Activated T-helper 2 cell treated with anti-CD3 and anti-CD28 coated beads, Interferon-gamma antibody, Interleukin-2, Interleukin-4, amounts not matched to agents 10 μg/mL and 5 μg/mL and 100 μg/mL, durations not matched to agents 14 hours and 24 hours and 36 hours (primary cell): ENCODE results near the gene COASY. TPM values are rescaled to one million over a fixed set of nuclear protein-coding genes. Genes with fewer than 3 reads are reported as not detected.
A peak's percentile ranks its signal among the peaks of the same experiment; 100 is the strongest.
"Not testable (repeated sequence)": the region's sequence is repeated elsewhere in the genome, so short reads cannot be mapped to it uniquely, and the experiment has no call there.

Experiments
- DNase-seq: peaks from one replicate; pipeline ENCODE4 v3.0.0; 2021; ENCODE audit warnings: low spot score
- H3K27ac Mint-ChIP-seq: one replicate; pipeline ENCODE4 v1.8.0; 2021; ENCODE audit warnings: mixed read lengths
- H3K27me3 Mint-ChIP-seq: one replicate; pipeline ENCODE4 v1.8.0; 2021; ENCODE audit warnings: low read depth, mixed read lengths
- H3K36me3 Mint-ChIP-seq: one replicate; pipeline ENCODE4 v1.8.0; 2021; ENCODE audit warnings: low read depth, mixed read lengths
- H3K4me1 Mint-ChIP-seq: one replicate; pipeline ENCODE4 v1.8.0; 2021; ENCODE audit warnings: low read depth, mixed read lengths
- H3K4me3 Mint-ChIP-seq: one replicate; pipeline ENCODE4 v1.8.0; 2021; ENCODE audit warnings: low read depth, mild to moderate bottlenecking, moderate library complexity, mixed read lengths
- H3K9me3 Mint-ChIP-seq: one replicate; pipeline ENCODE4 v1.8.0; 2021; ENCODE audit warnings: mixed read lengths
- intact Hi-C: fragments of 100-400 bp; cut with micrococcal nuclease; formaldehyde crosslinking; loops from one replicate; pipeline ENCODE4 v1.15.1; 2023
- total RNA-seq: library from RNA; stranded (reverse); gene quantifications from 2 replicates; pipeline ENCODE4 v1.2.3, GENCODE V29; 2022

COASY gene
- total RNA-seq, 1 donor from 2014 or later, result 90.6 TPM

DNA sequence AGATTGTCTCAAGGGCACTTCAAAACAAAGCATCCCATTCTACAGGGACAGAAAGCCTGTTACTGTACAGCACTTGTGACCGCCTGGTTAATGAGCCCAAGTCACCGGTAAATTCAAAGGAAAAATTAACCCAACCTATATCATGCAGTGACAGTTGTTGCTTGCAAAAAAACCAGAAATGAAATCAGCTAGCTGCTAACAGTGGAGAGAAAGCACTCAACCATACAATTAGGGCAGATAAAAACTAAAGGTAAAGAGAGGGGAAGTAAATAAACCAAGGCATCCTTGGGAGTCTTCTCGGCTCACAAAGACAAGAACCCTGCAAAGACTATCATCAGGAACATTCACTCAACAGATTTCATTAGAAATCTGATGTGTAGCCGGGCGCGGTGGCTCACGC is 41.4 kb downstream of the COASY start:
- peaks cover 27% of the 10 kb centered on the region for H3K36me3 Mint-ChIP-seq
- intact Hi-C loops, result no loop called here
- no peaks in the 10 kb centered on the region for H3K9me3 Mint-ChIP-seq
- no peak overlapping the region for H3K4me3 Mint-ChIP-seq
- H3K27ac Mint-ChIP-seq, result no peak overlapping the region
- DNase-seq, result no peak
- H3K27me3 Mint-ChIP-seq, result no peaks in the 10 kb centered on the region
- H3K4me1 Mint-ChIP-seq, result peaks cover 24% of the 10 kb centered on the region

DNA sequence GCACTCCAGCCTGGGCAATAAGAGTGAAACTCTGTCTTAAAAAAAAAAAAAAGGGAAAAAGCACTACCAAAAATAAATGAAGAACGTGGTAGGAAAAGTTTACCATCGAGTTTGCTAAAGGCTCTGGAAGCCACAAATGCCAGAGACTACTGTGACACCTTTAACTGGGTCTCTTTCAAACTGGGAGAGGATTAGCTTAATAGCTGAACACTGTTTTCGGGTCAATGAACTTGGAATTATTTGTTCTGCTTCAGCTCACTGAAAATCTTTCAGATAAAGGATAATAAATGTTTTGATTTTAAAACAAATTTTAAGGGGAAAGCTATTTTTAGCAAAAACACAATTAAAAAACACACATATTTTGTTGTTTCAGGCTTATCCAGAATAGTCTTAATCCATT is 45.8 kb downstream of the COASY start:
- no peak for DNase-seq
- H3K36me3 Mint-ChIP-seq, result peaks cover 38% of the 10 kb centered on the region
- intact Hi-C loops, result loop anchor here (2.0 kb wide), 1 partner anchor 45 kb away; the partner anchor contains the start of gene COASY
- H3K27me3 Mint-ChIP-seq, result no peaks in the 10 kb centered on the region
- peaks cover 21% of the 10 kb centered on the region for H3K4me1 Mint-ChIP-seq
- no peak overlapping the region for H3K27ac Mint-ChIP-seq
- no peaks in the 10 kb centered on the region for H3K9me3 Mint-ChIP-seq
- H3K4me3 Mint-ChIP-seq, result peak overlapping the region; percentile 98

DNA sequence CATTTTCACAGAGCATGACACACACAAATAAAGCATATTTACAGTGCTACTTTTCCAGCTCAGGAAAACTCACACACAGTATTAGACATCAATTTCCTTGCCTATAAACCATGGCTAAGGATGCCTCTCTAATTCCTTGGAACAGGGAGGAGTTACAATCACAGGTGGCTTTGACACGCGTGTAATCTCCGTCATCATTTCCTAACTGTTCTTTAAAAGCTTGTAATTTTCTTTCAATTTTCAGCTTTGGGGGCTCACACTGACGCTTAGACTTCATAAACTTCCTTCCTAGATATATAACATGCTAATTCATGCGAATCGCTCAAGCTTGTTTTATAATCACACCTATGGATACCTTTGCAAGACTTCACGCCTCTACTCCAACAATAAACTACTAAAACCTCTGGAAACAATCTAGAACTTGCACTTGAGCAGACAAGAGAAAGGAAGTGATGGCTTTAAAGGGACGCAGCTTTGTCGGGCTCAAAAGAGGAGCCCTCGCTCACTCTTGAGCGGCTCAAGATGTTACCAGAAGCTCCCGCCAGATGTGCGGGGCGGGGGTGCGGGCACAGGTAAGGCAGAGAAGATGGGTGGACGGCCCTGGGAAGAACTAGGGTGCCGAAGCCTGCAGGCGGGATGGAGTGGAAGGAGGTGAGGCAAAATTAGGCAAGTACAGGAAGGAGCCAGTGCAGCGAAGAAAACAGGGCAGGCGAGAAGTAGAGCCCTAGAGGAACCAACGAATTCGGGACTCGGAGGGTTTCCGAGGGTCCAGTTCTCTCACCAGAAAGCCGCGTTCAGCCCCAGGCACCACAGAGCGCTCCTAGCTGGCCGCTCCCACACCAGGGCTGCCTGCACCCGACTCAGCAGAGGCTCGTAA is 46.6 kb downstream of the COASY start:
- Mint-ChIP-seq H3K27me3 (no peaks in the 10 kb centered on the region), H3K4me1 (peaks cover 19% of the 10 kb centered on the region), H3K36me3 (peaks cover 37% of the 10 kb centered on the region), H3K9me3 (no peaks in the 10 kb centered on the region), H3K27ac (peak overlapping the region; percentile 92), H3K4me3 (peak overlapping the region; percentile 98)
- intact Hi-C loops, result loop anchor here (1.0 to 2.0 kb wide), 3 partner anchors 30 to 69 kb away; partner anchors contain the start of gene COASY
- DNase-seq, result peak; percentile 19

DNA sequence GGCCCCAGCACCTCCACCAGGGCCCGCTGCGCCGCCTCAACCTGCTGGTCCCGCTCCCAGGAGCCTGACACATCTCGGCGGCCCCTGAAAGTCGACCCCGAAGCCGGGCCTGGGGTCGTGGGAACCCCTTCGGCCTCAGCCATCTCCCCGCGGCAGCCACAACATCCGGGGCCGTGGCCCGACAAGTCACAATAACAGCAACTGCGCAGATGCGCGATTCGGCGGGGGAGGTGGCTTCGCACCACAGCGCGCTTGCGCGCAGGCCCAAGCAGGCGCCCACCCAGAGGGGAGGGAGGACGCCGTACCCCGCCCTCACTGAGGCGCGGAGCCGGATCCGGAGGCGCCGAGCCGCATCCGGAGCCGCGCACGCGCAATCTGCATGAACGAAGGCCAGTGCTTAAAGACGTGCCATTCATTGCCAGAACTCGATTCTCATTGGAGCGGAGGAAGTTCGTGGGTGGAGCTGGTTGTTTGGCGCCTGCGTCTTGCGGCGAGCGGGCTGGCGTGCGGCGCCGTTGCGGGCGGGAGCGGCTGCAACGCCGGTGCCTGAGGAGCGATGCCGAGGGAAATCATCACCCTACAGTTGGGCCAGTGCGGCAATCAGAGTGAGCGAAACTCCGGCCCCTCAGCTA is 47.4 kb downstream of the COASY start, which contains the start of the genes RETREG3 and TUBG1:
RETREG3 (minus strand) TSS at position 193 of the 632 bp plus-strand sequence; CDS start at position 143, 50 bp downstream.
TUBG1 (plus strand) TSS at position 502 of the 632 bp plus-strand sequence; CDS start at position 557, 55 bp downstream.
- Mint-ChIP-seq H3K36me3 (peaks cover 40% of the 10 kb centered on the region), H3K27me3 (no peaks in the 10 kb centered on the region)

GRCh38 chr17:42609814-42610801 is 48.2 kb downstream of the COASY start:
- H3K4me3 Mint-ChIP-seq, result peak overlapping the region; percentile 98
- not testable (repeated sequence) for H3K9me3 Mint-ChIP-seq, H3K27me3 Mint-ChIP-seq
- intact Hi-C loops, result loop anchor here (1.0 to 2.0 kb wide), 3 partner anchors 32 to 67 kb away; partner anchors contain the start of gene COASY
- peak; percentile 32 for DNase-seq
- H3K27ac Mint-ChIP-seq, result peak overlapping the region; percentile 92
- H3K4me1 Mint-ChIP-seq, result peaks cover 19% of the 10 kb centered on the region
- H3K36me3 Mint-ChIP-seq, result peaks cover 43% of the 10 kb centered on the region

More for the DNA sequence above, 47.4 kb downstream of the COASY start, which contains the start of the genes RETREG3 and TUBG1:
- Mint-ChIP-seq H3K9me3 (no peaks in the 10 kb centered on the region), H3K4me3 (peak within 1 kb of the TSS; percentile 98), H3K27ac (peak within 1 kb of the TSS; percentile 92), H3K4me1 (peaks cover 19% of the 10 kb centered on the region)
- intact Hi-C loops, result loop anchor here (1.0 to 2.0 kb wide), 3 partner anchors 31 to 68 kb away; partner anchors contain the start of gene COASY
- DNase-seq, result peak; percentile 100

DNA sequence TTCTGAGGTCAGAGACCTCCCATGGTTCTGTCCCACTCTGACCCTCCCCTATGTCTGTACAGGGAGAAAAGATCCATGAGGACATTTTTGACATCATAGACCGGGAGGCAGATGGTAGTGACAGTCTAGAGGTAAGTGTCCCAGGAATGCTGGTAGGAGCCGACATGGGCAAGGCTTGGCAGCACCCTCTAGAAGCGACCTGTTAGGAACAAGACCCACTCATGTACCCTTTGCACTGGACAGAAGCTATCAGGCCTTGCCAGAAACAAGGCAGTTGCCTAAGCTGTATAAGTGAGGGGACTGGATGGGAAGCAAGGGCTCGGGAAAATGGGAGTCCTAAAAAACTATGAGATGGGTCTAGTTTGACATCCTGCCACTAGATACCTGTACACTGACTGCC is 50.1 kb downstream of the COASY start:
- no peak overlapping the region for H3K4me3 Mint-ChIP-seq
- H3K36me3 Mint-ChIP-seq, result peaks cover 43% of the 10 kb centered on the region
- H3K27me3 Mint-ChIP-seq, result no peaks in the 10 kb centered on the region
- H3K4me1 Mint-ChIP-seq, result peaks cover 11% of the 10 kb centered on the region
- H3K9me3 Mint-ChIP-seq, result no peaks in the 10 kb centered on the region
- intact Hi-C loops, result no loop called here
- no peak overlapping the region for H3K27ac Mint-ChIP-seq
- no peak for DNase-seq

GRCh38 chr17:42613699-42614295 is 51.8 kb downstream of the COASY start:
- intact Hi-C loops, result no loop called here
- peaks cover 5% of the 10 kb centered on the region for H3K4me1 Mint-ChIP-seq
- no peak for DNase-seq
- H3K4me3 Mint-ChIP-seq, result no peak overlapping the region
- no peak overlapping the region for H3K27ac Mint-ChIP-seq
- no peaks in the 10 kb centered on the region for H3K9me3 Mint-ChIP-seq
- no peaks in the 10 kb centered on the region for H3K27me3 Mint-ChIP-seq
- H3K36me3 Mint-ChIP-seq, result peaks cover 43% of the 10 kb centered on the region

Other genes with a start within 250 kb of the COASY start
- gene STAT3, start 173.7 kb upstream of the COASY start, total RNA-seq, result 250 and 262 TPM in 2 replicates
- 3.5 and 3.8 TPM in 2 replicates for gene CAVIN1, start 138.9 kb upstream of the COASY start, total RNA-seq
- gene ATP6V0A1, start 103.3 kb upstream of the COASY start, total RNA-seq, result 16.0 and 17.5 TPM in 2 replicates
- gene NAGLU, start 25.9 kb upstream of the COASY start, total RNA-seq, result 17.4 and 19.9 TPM in 2 replicates
- gene HSD17B1, start 9.2 kb upstream of the COASY start, total RNA-seq, result 0.91 and 1.4 TPM in 2 replicates
- 54.8 and 60.0 TPM in 2 replicates for gene MLX, start 5.0 kb downstream of the COASY start, total RNA-seq
- 23.3 and 26.6 TPM in 2 replicates for gene PSMC3IP, start 15.6 kb downstream of the COASY start, total RNA-seq
- 37.7 and 39.0 TPM in 2 replicates for gene RETREG3, start 47.2 kb downstream of the COASY start, total RNA-seq
- gene TUBG1, start 47.5 kb downstream of the COASY start, total RNA-seq, result 85.5 and 94.9 TPM in 2 replicates
- gene TUBG2, start 97.1 kb downstream of the COASY start, total RNA-seq, result 12.2 and 12.6 TPM in 2 replicates
- gene PLEKHH3, start 114.8 kb downstream of the COASY start, total RNA-seq, result 0.57 and 1.0 TPM in 2 replicates
- gene CCR10, start 119.7 kb downstream of the COASY start, total RNA-seq, result 0.16 and 0.23 TPM in 2 replicates
- gene CNTNAP1, start 120.4 kb downstream of the COASY start, total RNA-seq, result 1.3 and 2.4 TPM in 2 replicates
- 36.1 and 37.1 TPM in 2 replicates for gene EZH1, start 182.9 kb downstream of the COASY start, total RNA-seq
- not detected in 2 replicates for gene RAMP2, start 199.1 kb downstream of the COASY start, total RNA-seq
- gene VPS25, start 211.3 kb downstream of the COASY start, total RNA-seq, result 88.8 and 90.4 TPM in 2 replicates
- gene WNK4, start 218.5 kb downstream of the COASY start, total RNA-seq, result 0.16 and 0.28 TPM in 2 replicates
- 51.2 and 51.7 TPM in 2 replicates for gene COA3, start 236.6 kb downstream of the COASY start, total RNA-seq
- gene CNTD1, start 236.7 kb downstream of the COASY start, total RNA-seq, result 0.09 TPM in 1 of 2 replicates, not detected in the other